ENCODE data around the gene MLST8. TPM values are rescaled to one million over a fixed set of nuclear protein-coding genes. Genes with fewer than 3 reads are reported as not detected.

MLST8 gene
- total and polyA plus RNA-seq, 2 donors (not counting 3 experiments of a cell fraction or from before 2014, with no cell fraction given), result 36.9 to 129 TPM

- BruUV-seq (replicated peaks), result no TSS peak
These were observed 13.9 kb upstream of the MLST8 start for GRCh38 chr16:2191446-2191706.

More at GRCh38 chr16:2191446-2191706, 13.9 kb upstream of the MLST8 start:
- no peaks in the 10 kb centered on the region for H3K4me1 ChIP-seq (ENCODE audit: control insufficient read depth, extremely low read depth, insufficient read depth, low read length)
- CTCF ChIA-PET, result no interaction called here
- H2AFZ ChIP-seq (ENCODE audit: low read depth, low read length), result no peak overlapping the region
- H3K9me3 ChIP-seq (replicated peaks; ENCODE audit: control insufficient read depth, insufficient read depth, low read length), result no peaks in the 10 kb centered on the region
- intact Hi-C loops (cut with micrococcal nuclease), result no loop called here
- no peak overlapping the region for H3K27ac ChIP-seq (ENCODE audit: insufficient read depth, low read depth, low read length)
- TF ChIP-seq JUN (IDR thresholded peaks at IDR 0.05; ENCODE audit: borderline replicate concordance, insufficient read depth, insufficient read length, low read depth) (no peak), POLR2A (IDR thresholded peaks at IDR 0.05; ENCODE audit: low read depth, low read length) (no peak), MAX (IDR thresholded peaks at IDR 0.05; ENCODE audit: insufficient read depth, insufficient read length) (no peak), POLR2AphosphoS5 (IDR thresholded peaks at IDR 0.05; ENCODE audit: insufficient read depth, low read depth, low read length) (no peak), CTCF (IDR thresholded peaks at IDR 0.05; ENCODE audit: extremely low read depth in 1 of 2, insufficient read depth in 1 of 2, low read depth in 1 of 2, low read length in 2 of 2) (no peak), FOS (IDR thresholded peaks at IDR 0.05; ENCODE audit: borderline replicate concordance, insufficient read depth, low read length) (no peak)
- H3K27me3 ChIP-seq (ENCODE audit: control insufficient read depth in 2 of 2, insufficient read depth in 2 of 2, low read length in 2 of 2), result peaks cover 10 to 13% of the 10 kb centered on the region in 2 experiments
- no peak overlapping the region for H3K9ac ChIP-seq (replicated peaks; ENCODE audit: extremely low read depth, insufficient read depth, low read length)
- no peak overlapping the region for H3K4me2 ChIP-seq (ENCODE audit: insufficient read depth, low read length)
- no peak for FAIRE-seq
- no peak for DNase-seq (ENCODE audit: low read depth, low spot score)
- POLR2A ChIA-PET, result interaction anchor here (0.9 kb wide), 1 partner anchor 36 kb away, joined by 4 read pairs; the partner anchor contains the start of gene TRAF7
- H3K79me2 ChIP-seq (ENCODE audit: control insufficient read depth, insufficient read depth, low read length), result no peaks in the 10 kb centered on the region
- no peaks in the 10 kb centered on the region for H3K36me3 ChIP-seq (ENCODE audit: control insufficient read depth in 2 of 2, extremely low read depth in 1 of 2, insufficient read depth in 2 of 2, low read length in 2 of 2)
- H3K9me1 ChIP-seq (replicated peaks; ENCODE audit: control insufficient read depth, extremely low read depth, insufficient read depth, low read length), result no peaks in the 10 kb centered on the region
- H3K4me3 ChIP-seq (replicated peaks in 1 of 3; ENCODE audit: insufficient read depth in 1 of 3, low read depth in 1 of 3, low read length in 3 of 3), result no peak overlapping the region
- no peaks in the 10 kb centered on the region for H4K20me1 ChIP-seq (replicated peaks; ENCODE audit: control insufficient read depth, extremely low read depth, insufficient read depth, low read length)
- dilution Hi-C loops (cut with MboI; ENCODE audit: extremely low pct_ligation_motif_present, low sequenced_read_pairs), result no loop called here

Measured in endothelial cell of umbilical vein (primary cell).